Activated naive CD4-positive, alpha-beta T cell treated with anti-CD3 and anti-CD28 coated beads, Interleukin-2, amount 50 U/mL, for 24 hours (primary cell): ENCODE results near the gene RIOX2.

Experiments used
- H3K27ac Mint-ChIP-seq: one replicate; pipeline ENCODE4 v1.8.0; 2021; ENCODE audit warnings: mild to moderate bottlenecking, mixed read lengths
- H3K27me3 Mint-ChIP-seq: one replicate; pipeline ENCODE4 v1.8.0; 2021; ENCODE audit warnings: mixed read lengths
- H3K36me3 Mint-ChIP-seq: one replicate; pipeline ENCODE4 v1.8.0; 2021; ENCODE audit warnings: mixed read lengths
- H3K4me1 Mint-ChIP-seq: one replicate; pipeline ENCODE4 v1.8.0; 2021; ENCODE audit warnings: mixed read lengths
- H3K4me3 Mint-ChIP-seq: one replicate; pipeline ENCODE4 v1.8.0; 2021; ENCODE audit warnings: mild to moderate bottlenecking, mixed read lengths
- H3K9me3 Mint-ChIP-seq: one replicate; pipeline ENCODE4 v1.8.0; 2021; ENCODE audit warnings: mixed read lengths

The RIOX2 gene

DNA sequence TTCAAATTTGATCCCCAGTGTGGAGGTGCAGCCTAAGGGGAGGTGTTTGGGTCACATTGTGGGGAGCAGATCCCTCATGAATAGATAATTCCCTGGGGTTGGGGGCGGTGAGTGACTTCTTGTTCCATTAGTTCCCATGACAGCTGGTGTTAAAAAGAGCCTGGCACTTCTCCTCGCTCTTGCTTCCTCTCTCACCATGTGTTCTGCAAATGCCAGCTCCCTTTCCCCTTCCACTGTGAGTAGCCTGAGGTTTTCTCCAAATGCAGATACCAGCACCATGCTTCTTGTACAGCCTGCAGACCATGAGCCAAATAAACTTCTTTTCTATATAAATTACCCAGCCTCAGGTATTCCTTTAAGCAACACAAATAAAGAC is 23.1 kb downstream of the RIOX2 start:
- no peak overlapping the region for H3K27ac Mint-ChIP-seq

GRCh38 chr3:97948351-97949109 is 23.7 kb downstream of the RIOX2 start:
- H3K9me3 Mint-ChIP-seq = no peaks in the 10 kb centered on the region
- no peak overlapping the region for H3K27ac Mint-ChIP-seq
- no peaks in the 10 kb centered on the region for H3K4me1 Mint-ChIP-seq
- H3K36me3 Mint-ChIP-seq = peaks cover 33% of the 10 kb centered on the region
- no peak overlapping the region for H3K4me3 Mint-ChIP-seq
- H3K27me3 Mint-ChIP-seq = no peaks in the 10 kb centered on the region

More for the DNA sequence above, 23.1 kb downstream of the RIOX2 start:
- no peaks in the 10 kb centered on the region for H3K4me1 Mint-ChIP-seq
- H3K9me3 Mint-ChIP-seq = no peaks in the 10 kb centered on the region
- H3K4me3 Mint-ChIP-seq = no peak overlapping the region
- H3K27me3 Mint-ChIP-seq = no peaks in the 10 kb centered on the region
- H3K36me3 Mint-ChIP-seq = peaks cover 33% of the 10 kb centered on the region

GRCh38 chr3:97942801-97943546 is 29.3 kb downstream of the RIOX2 start:
- H3K27ac Mint-ChIP-seq = no peak overlapping the region
- H3K4me1 Mint-ChIP-seq = no peaks in the 10 kb centered on the region
- peaks cover 16% of the 10 kb centered on the region for H3K36me3 Mint-ChIP-seq
- no peak overlapping the region for H3K4me3 Mint-ChIP-seq
- no peaks in the 10 kb centered on the region for H3K9me3 Mint-ChIP-seq
- no peaks in the 10 kb centered on the region for H3K27me3 Mint-ChIP-seq

GRCh38 chr3:97940034-97940433 is 32.2 kb downstream of the RIOX2 start:
- H3K27ac Mint-ChIP-seq = no peak overlapping the region
- H3K27me3 Mint-ChIP-seq = no peaks in the 10 kb centered on the region
- peaks cover 7% of the 10 kb centered on the region for H3K36me3 Mint-ChIP-seq
- H3K9me3 Mint-ChIP-seq = no peaks in the 10 kb centered on the region
- no peak overlapping the region for H3K4me3 Mint-ChIP-seq
- no peaks in the 10 kb centered on the region for H3K4me1 Mint-ChIP-seq

DNA sequence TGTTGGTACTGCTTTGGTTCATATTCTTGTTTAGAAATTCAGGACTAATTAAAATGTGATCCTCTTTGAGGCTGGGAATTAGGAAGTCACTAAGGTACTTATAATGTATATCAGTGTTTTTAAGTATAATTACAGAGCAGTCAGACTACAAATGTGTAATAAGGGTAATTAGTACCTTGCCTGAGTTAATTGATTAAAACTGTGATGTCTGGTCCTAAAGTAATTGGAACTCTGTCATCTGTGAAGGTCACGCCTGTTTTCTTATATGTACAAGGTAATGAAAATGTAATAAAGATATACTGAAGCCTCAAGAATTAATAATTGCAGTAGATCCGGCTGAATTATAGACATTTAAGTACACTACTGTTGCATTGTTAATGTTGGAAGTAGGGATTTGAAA is 32.8 kb downstream of the RIOX2 start:
- Mint-ChIP-seq H3K27me3 (no peaks in the 10 kb centered on the region), H3K27ac (no peak overlapping the region), H3K4me1 (no peaks in the 10 kb centered on the region), H3K36me3 (peaks cover 8% of the 10 kb centered on the region), H3K9me3 (no peaks in the 10 kb centered on the region), H3K4me3 (no peak overlapping the region)

DNA sequence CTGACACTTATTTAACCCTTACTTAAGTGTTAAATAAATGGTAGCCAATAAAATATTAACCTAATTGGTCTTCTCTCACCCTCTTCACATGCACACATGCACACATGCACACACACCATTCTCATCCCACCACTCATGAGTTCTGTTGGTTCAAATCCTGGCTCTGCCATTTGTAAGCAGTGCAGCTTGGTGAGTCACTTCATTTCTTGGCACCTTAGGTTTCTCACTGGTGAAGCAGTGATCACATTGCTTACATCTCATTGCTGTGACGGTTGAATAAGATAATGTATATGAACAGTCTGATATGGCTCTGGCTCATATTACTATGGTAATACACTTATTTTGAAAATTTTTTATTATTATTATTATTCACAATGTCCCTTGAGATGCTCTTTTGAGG is 33.8 kb downstream of the RIOX2 start:
- Mint-ChIP-seq H3K9me3 (no peaks in the 10 kb centered on the region), H3K27me3 (no peaks in the 10 kb centered on the region), H3K27ac (no peak overlapping the region), H3K4me3 (no peak overlapping the region), H3K4me1 (no peaks in the 10 kb centered on the region), H3K36me3 (peaks cover 8% of the 10 kb centered on the region)

DNA sequence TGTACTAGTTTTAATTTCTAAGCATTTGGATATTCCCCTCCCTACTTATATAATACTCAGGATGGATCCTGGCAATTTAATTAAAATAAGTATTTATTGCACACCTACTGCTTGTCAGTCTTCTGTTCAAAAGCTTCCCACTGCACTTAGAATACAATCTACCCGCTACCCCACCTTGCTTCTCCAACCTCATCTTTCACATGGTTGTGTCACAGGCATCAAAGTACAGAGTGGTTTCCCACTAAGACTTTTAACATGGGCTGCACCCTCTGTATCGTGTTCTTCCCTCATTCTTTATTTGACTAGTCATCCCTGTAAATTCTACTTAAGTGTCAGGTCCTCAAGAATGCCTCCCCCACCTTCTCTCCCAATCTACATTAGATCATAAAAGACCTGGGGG is 35.0 kb downstream of the RIOX2 start:
- H3K36me3 Mint-ChIP-seq = peaks cover 3% of the 10 kb centered on the region
- H3K27me3 Mint-ChIP-seq = no peaks in the 10 kb centered on the region
- H3K4me1 Mint-ChIP-seq = no peaks in the 10 kb centered on the region
- no peak overlapping the region for H3K27ac Mint-ChIP-seq
- no peaks in the 10 kb centered on the region for H3K9me3 Mint-ChIP-seq
- H3K4me3 Mint-ChIP-seq = no peak overlapping the region

- H3K27me3 Mint-ChIP-seq = no peaks in the 10 kb centered on the region
- H3K27ac Mint-ChIP-seq = no peak overlapping the region
- peaks cover 6% of the 10 kb centered on the region for H3K9me3 Mint-ChIP-seq
- no peaks in the 10 kb centered on the region for H3K4me1 Mint-ChIP-seq
- H3K36me3 Mint-ChIP-seq = peaks cover 8% of the 10 kb centered on the region
- no peak overlapping the region for H3K4me3 Mint-ChIP-seq
These were observed 36.4 kb downstream of the RIOX2 start for GRCh38 chr3:97935842-97936241.

DNA sequence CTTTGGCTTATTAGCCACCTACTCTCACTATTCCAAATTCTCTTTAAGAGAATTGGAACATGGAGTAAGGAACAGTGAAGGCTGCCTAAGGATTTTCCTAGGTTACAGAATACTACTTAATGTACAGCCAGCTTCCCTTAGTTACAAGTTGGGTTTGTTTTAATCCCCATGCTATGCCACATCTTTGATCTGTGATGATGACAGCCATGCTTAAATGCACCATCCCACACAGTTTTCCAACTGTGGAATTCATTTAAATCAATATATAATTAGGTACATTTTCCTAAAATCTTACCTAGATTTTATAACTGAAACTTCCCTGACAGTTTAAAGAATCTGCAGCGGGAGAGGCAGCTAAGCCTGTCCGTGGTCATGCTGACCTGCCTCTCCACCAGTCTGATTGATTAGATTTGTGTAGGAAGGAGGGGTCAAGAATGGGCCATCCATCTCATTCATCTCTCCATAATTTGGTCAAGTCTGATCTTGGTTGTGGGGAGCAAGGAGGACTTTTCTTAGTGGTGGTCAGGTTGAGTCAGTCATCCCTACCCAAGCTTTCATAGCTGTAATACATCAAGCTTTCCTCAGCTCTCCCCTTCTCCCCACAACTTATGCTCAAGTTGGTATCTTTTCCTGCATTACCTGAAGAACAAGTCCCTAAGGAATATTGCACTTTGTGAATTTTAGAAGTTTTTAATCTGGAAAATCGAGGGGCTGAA is 37.1 kb downstream of the RIOX2 start:
- Mint-ChIP-seq H3K4me1 (no peaks in the 10 kb centered on the region), H3K27me3 (no peaks in the 10 kb centered on the region), H3K27ac (no peak overlapping the region), H3K36me3 (peaks cover 9% of the 10 kb centered on the region), H3K9me3 (peaks cover 7% of the 10 kb centered on the region), H3K4me3 (no peak overlapping the region)

- no peaks in the 10 kb centered on the region for H3K4me1 Mint-ChIP-seq
- no peaks in the 10 kb centered on the region for H3K27me3 Mint-ChIP-seq
- peaks cover 9% of the 10 kb centered on the region for H3K36me3 Mint-ChIP-seq
- peaks cover 7% of the 10 kb centered on the region for H3K9me3 Mint-ChIP-seq
- H3K27ac Mint-ChIP-seq = no peak overlapping the region
- H3K4me3 Mint-ChIP-seq = no peak overlapping the region
These were observed 39.8 kb downstream of the RIOX2 start for GRCh38 chr3:97932387-97932801.

DNA sequence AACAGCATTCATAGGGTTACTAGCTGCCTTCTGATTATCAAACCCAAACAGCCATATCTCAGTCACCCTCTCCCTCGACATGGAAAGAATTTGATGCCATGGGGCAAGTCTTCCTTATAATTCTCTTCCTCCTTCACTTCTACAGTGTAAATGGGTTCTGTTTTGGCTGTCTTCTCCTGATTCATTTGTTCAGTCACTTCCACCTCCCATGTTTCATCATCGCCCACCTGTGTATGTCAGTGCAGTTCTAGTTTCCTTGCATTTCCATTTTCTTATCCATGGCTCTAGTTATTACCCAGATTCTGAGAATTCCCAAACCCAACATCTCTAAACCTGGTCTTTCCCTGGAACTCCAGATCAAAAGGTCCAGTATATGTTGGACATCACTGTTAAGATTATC is 41.0 kb downstream of the RIOX2 start:
- Mint-ChIP-seq H3K9me3 (peaks cover 7% of the 10 kb centered on the region), H3K27ac (no peak overlapping the region), H3K36me3 (peaks cover 7% of the 10 kb centered on the region), H3K4me1 (no peaks in the 10 kb centered on the region), H3K4me3 (no peak overlapping the region), H3K27me3 (no peaks in the 10 kb centered on the region)

DNA sequence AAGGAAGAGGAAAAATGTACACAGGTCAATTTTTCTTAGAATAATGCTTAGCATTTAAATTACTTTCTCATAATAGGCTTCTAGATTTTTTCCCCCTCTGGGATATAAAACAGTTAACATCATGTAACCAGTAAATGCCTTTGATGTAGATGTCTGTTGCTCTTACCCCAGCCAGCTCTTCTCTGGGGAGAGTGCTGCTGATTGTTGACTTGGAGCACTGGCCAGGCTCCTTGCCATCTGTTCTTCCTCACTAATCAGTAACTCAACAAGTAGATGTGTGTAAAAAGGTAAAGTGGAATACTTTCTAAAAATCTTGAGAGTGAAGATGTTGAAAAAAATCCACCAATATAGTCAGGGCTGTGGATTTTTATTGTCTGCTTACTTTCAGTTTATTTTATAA is 42.2 kb downstream of the RIOX2 start:
- Mint-ChIP-seq H3K4me1 (no peaks in the 10 kb centered on the region), H3K27ac (no peak overlapping the region), H3K36me3 (peaks cover 7% of the 10 kb centered on the region), H3K27me3 (no peaks in the 10 kb centered on the region), H3K4me3 (no peak overlapping the region), H3K9me3 (peaks cover 7% of the 10 kb centered on the region)

GRCh38 chr3:97928986-97929385 is 43.2 kb downstream of the RIOX2 start:
- Mint-ChIP-seq H3K27me3 (no peaks in the 10 kb centered on the region), H3K4me3 (no peak overlapping the region), H3K4me1 (no peaks in the 10 kb centered on the region), H3K27ac (no peak overlapping the region), H3K9me3 (peaks cover 7% of the 10 kb centered on the region), H3K36me3 (peaks cover 10% of the 10 kb centered on the region)

- H3K4me1 Mint-ChIP-seq = no peaks in the 10 kb centered on the region
- H3K36me3 Mint-ChIP-seq = peaks cover 16% of the 10 kb centered on the region
- no peaks in the 10 kb centered on the region for H3K27me3 Mint-ChIP-seq
- no peak overlapping the region for H3K27ac Mint-ChIP-seq
- no peak overlapping the region for H3K4me3 Mint-ChIP-seq
- H3K9me3 Mint-ChIP-seq = peaks cover 7% of the 10 kb centered on the region
These were observed 44.5 kb downstream of the RIOX2 start for GRCh38 chr3:97927704-97928103.

DNA sequence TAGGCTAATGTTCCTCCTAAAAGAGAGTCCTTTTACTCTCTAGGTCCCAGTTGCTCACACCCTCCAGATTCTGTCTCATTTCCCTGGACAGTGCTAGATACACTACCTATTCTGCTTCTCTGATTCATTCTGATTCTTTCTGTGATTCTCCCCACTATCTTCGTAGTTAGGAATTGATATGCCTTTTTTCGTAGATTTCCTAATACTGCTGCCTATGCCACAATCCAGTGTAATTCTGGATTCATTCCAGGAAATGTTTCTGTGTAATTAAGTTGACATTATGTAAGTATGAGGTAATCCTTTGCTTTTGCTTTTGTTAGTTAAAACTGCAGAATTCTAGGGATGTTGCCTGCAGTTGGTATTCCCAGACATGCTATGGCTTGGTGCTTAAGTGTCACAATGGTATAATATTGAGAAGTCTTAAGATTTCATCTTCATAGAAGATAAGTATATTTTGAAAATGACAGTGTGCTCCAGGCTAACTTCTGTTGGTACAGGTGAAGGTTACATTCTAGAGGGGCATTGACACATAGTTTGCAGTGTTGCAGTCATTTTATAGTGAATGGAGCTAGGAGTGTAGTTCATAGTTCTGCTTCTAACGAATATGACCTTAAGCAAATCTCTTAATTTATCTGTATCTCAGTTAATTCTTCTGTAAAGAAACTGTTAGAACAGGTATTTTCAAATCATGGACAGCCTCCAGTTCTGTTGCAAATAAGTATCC is 54.3 kb downstream of the RIOX2 start:
- H3K36me3 Mint-ChIP-seq = peaks cover 33% of the 10 kb centered on the region
- peaks cover 3% of the 10 kb centered on the region for H3K9me3 Mint-ChIP-seq
- H3K4me1 Mint-ChIP-seq = no peaks in the 10 kb centered on the region
- H3K4me3 Mint-ChIP-seq = no peak overlapping the region
- H3K27me3 Mint-ChIP-seq = no peaks in the 10 kb centered on the region
- no peak overlapping the region for H3K27ac Mint-ChIP-seq
